Panc1 (cell line): ENCODE measurements around the gene PHF2. TPM values are rescaled to one million over a fixed set of nuclear protein-coding genes. Genes with fewer than 3 reads are reported as not detected.

ENCODE experiments used
- ATAC-seq: fragments of 200-7000 bp; cut with Tn5 transposase; 2 replicates; pipeline ENCODE4 v1.9.1; 2020; ENCODE audit warnings: mild to moderate bottlenecking, moderate library complexity
- BruUV-seq: library from RNA; stranded (reverse); fragments of 400-500 nt; replicated peaks from 2 replicates; lab custom pipeline; 2021; lab: Mats Ljungman, UMichigan
- CTCF ChIA-PET: fragments of 300-600 bp; sonication (Branson Sonifier 250); formaldehyde crosslinking; loops from one replicate; lab custom pipeline; 2022; ENCODE audit warnings: antibody characterized with exemption; lab: Charles Lee
- POLR2A ChIA-PET: fragments of 300-600 bp; sonication (Branson Sonifier 250); formaldehyde crosslinking; loops from one replicate; lab custom pipeline; 2022; ENCODE audit warnings: antibody characterized with exemption; lab: Charles Lee
- DNase-seq: peaks from one replicate; pipeline ENCODE4 v3.0.0-alpha.2; 2010; ENCODE audit warnings: low read depth, low spot score
- H3K27ac ChIP-seq: 2 replicates; pipeline ENCODE4 v1.5.1; 2011; ENCODE audit warnings: mild to moderate bottlenecking, low read length, inconsistent platforms
- H3K27me3 ChIP-seq: fragments of 200-500 bp; sonication (Bioruptor generic); 2 replicates; pipeline ENCODE4 v1.6.0; 2014; ENCODE audit warnings: low read length, inconsistent platforms; ENCODE audit not compliant: control insufficient read depth, insufficient read depth
- H3K36me3 ChIP-seq: fragments of 200-500 bp; sonication (Bioruptor generic); 2 replicates; pipeline ENCODE4 v1.5.1; 2014; ENCODE audit warnings: inconsistent platforms, mild to moderate bottlenecking, low read length, moderate library complexity; ENCODE audit not compliant: control insufficient read depth, insufficient read depth
- H3K4me1 ChIP-seq: 2 replicates; pipeline ENCODE4 v1.5.1; 2011; ENCODE audit warnings: inconsistent platforms, mild to moderate bottlenecking, low read length, moderate library complexity; ENCODE audit not compliant: control insufficient read depth, insufficient read depth
- H3K4me3 ChIP-seq, 2 experiments: 2 replicates each; pipeline ENCODE4 v1.5.1; 2011 to 2012; ENCODE audit warnings: low read depth in 2 of 2, low read length in 2 of 2, mild to moderate bottlenecking in 2 of 2, inconsistent platforms in 1 of 2, moderate library complexity in 1 of 2
- H3K9me3 ChIP-seq: fragments of 200-500 bp; sonication (Bioruptor generic); 2 replicates; pipeline ENCODE4 v1.5.1; 2014; ENCODE audit warnings: low read depth, mild to moderate bottlenecking, inconsistent platforms, low read length, moderate library complexity; ENCODE audit not compliant: control insufficient read depth, insufficient read depth
- CTCF ChIP-seq: fragments of 450-650 bp; IDR thresholded peaks from 2 replicates; pipeline ENCODE4 v1.5.1; 2017; ENCODE audit warnings: mild to moderate bottlenecking
- POLR2AphosphoS5 ChIP-seq: IDR thresholded peaks from 2 replicates; pipeline ENCODE4 v1.6.1; 2012; ENCODE audit warnings: mild to moderate bottlenecking, low read depth, low read length, moderate library complexity
- REST ChIP-seq, 2 experiments: IDR thresholded peaks; 2 replicates each; pipeline ENCODE4 v1.6.1; 2011 to 2012; ENCODE audit warnings: low read depth in 2 of 2, control low read depth in 1 of 2, low read length in 1 of 2, mild to moderate bottlenecking in 1 of 2, moderate library complexity in 1 of 2; ENCODE audit not compliant: insufficient read depth in 1 of 2
- SIN3A ChIP-seq: IDR thresholded peaks from 2 replicates; pipeline ENCODE4 v1.6.1; 2012; ENCODE audit warnings: low read depth, mild to moderate bottlenecking, low read length, moderate library complexity, borderline replicate concordance; ENCODE audit not compliant: insufficient read depth
- TCF7L2 ChIP-seq: IDR thresholded peaks from 2 replicates; pipeline ENCODE4 v1.6.1; 2011; ENCODE audit warnings: mild to moderate bottlenecking, low read depth, low read length, inconsistent platforms
- in situ Hi-C: cut with HindIII; loops from 2 replicates; pipeline ENCODE4 v1.10.0; 2016; ENCODE audit warnings: low sequenced_read_pairs, low pct_unique_long_range_greater_than_20kb
- intact Hi-C: fragments of 100-400 bp; cut with micrococcal nuclease; formaldehyde crosslinking; loops from one replicate; pipeline ENCODE4 v1.10.0; 2022; ENCODE audit not compliant: unreplicated experiment
- total RNA-seq: library from RNA; stranded (reverse); gene quantifications from one replicate; pipeline ENCODE4 v1.2.1, GENCODE V29; 2021; ENCODE audit not compliant: unreplicated experiment

The PHF2 gene
- total RNA-seq, 1 experiment from 2014 or later = 16.6 TPM

GRCh38 chr9:93574900-93575795 lies 1.2 kb upstream of the PHF2 start:
- no peak for TF ChIP-seq POLR2AphosphoS5
- TF ChIP-seq SIN3A = no peak
- TF ChIP-seq TCF7L2 = no peak
- no peak for TF ChIP-seq CTCF
- no peak for TF ChIP-seq REST (IDR thresholded peaks at IDR 0.05; ENCODE audit: insufficient read depth in 1 of 2, low read depth in 2 of 2, low read length in 1 of 2)
- CTCF ChIA-PET = no interaction called here
- in situ Hi-C loops = no loop called here
- Histone ChIP-seq H3K27me3 (no peaks in the 10 kb centered on the region), H3K36me3 (no peaks in the 10 kb centered on the region; the same call in 1 of the 2 replicates), H3K4me3 (peak overlapping the region; percentile 52 to 59), H3K4me1 (peaks cover 10% of the 10 kb centered on the region), H3K27ac (peak overlapping the region; percentile 69; the same call in 1 of the 2 replicates), H3K9me3 (no peaks in the 10 kb centered on the region)
- no TSS peak for BruUV-seq
- ATAC-seq (peak; percentile 47; the same call in 1 of the 2 replicates), DNase-seq (no peak)
- intact Hi-C loops = no loop called here
- POLR2A ChIA-PET = interaction anchor here (0.5 kb wide), 1 partner anchor 249 kb away, joined by 16 read pairs; no protein-coding TSS in a partner anchor

GRCh38 chr9:93575796-93576257 lies 557 bp upstream of the PHF2 start:
- peak overlapping the region; percentile 69; the same call in 1 of the 2 replicates for H3K27ac ChIP-seq
- intact Hi-C loops (no loop called here), in situ Hi-C loops (no loop called here)
- H3K36me3 ChIP-seq = no peaks in the 10 kb centered on the region; the same call in 1 of the 2 replicates
- DNase-seq (no peak), ATAC-seq (peak; percentile 37)
- no TSS peak for BruUV-seq
- no peaks in the 10 kb centered on the region for H3K27me3 ChIP-seq
- CTCF ChIA-PET = no interaction called here
- peak overlapping the region; percentile 52 to 59 for H3K4me3 ChIP-seq
- POLR2A ChIA-PET = no interaction called here
- H3K9me3 ChIP-seq = no peaks in the 10 kb centered on the region
- peaks cover 10% of the 10 kb centered on the region for H3K4me1 ChIP-seq
- TF ChIP-seq SIN3A = no peak
- TF ChIP-seq TCF7L2 = no peak
- no peak for TF ChIP-seq REST (IDR thresholded peaks at IDR 0.05; ENCODE audit: insufficient read depth in 1 of 2, low read depth in 2 of 2, low read length in 1 of 2)
- TF ChIP-seq POLR2AphosphoS5 = no peak
- TF ChIP-seq CTCF = no peak
